Left ventricle myocardium inferior (tissue), 1 donor: Measurements from ENCODE around the gene ACSBG1. TPM values are rescaled to one million over a fixed set of nuclear protein-coding genes. Genes with fewer than 3 reads are reported as not detected.

Experiments
- DNase-seq: peaks from one replicate; pipeline ENCODE4 v3.0.0-alpha.2; 2020
- H3K27ac ChIP-seq: fragments of 200-600 bp; replicated peaks from 2 replicates; pipeline ENCODE4 v1.8.0; 2021
- H3K27me3 ChIP-seq: fragments of 200-600 bp; 2 replicates; pipeline ENCODE4 v1.8.0; 2021; ENCODE audit warnings: low read depth
- H3K36me3 ChIP-seq: fragments of 200-600 bp; 2 replicates; pipeline ENCODE4 v1.8.0; 2021
- H3K4me1 ChIP-seq: fragments of 200-600 bp; 2 replicates; pipeline ENCODE4 v1.8.0; 2021
- H3K4me3 ChIP-seq: fragments of 200-600 bp; 2 replicates; pipeline ENCODE4 v1.8.0; 2021; ENCODE audit warnings: mild to moderate bottlenecking, moderate library complexity
- H3K9me3 ChIP-seq: fragments of 200-600 bp; replicated peaks from 2 replicates; pipeline ENCODE4 v1.8.0; 2021
- CTCF ChIP-seq: fragments of 200-600 bp; IDR thresholded peaks from 2 replicates; pipeline ENCODE4 v1.8.0; 2021; ENCODE audit warnings: antibody characterized with exemption, mild to moderate bottlenecking, borderline replicate concordance
- intact Hi-C: fragments of 100-400 bp; cut with micrococcal nuclease; formaldehyde crosslinking; loops from one replicate; pipeline ENCODE4 v1.11.0; 2022
- total RNA-seq: library from RNA; stranded (reverse); fragmentation: NEBNext Ultra II Directional; extraction: Animal tissue kit (Norgen Biotek cat#: 25700); gene quantifications from one replicate; pipeline ENCODE4 v1.2.1, GENCODE V29; 2021
- donor health status: DM: no; HTN: yes; CAD: no; lungs with severe emphysema.

ACSBG1 gene
- total RNA-seq, 1 donor from 2014 or later: 0.25 TPM

GRCh38 chr15:78264304-78265136 lies 30.2 kb upstream of the ACSBG1 start, which contains the start of gene DNAJA4:
Gene DNAJA4, plus strand, starts transcription at chr15:78264562. Its CDS starts 202 bp downstream, at chr15:78264764.
- no peaks in the 10 kb centered on the region for H3K9me3 ChIP-seq
- TF ChIP-seq CTCF: peak; percentile 16
- H3K4me1 ChIP-seq: peaks cover 37% of the 10 kb centered on the region
- H3K27ac ChIP-seq: peak within 1 kb of the TSS; percentile 83
- no peaks in the 10 kb centered on the region for H3K27me3 ChIP-seq
- no peaks in the 10 kb centered on the region for H3K36me3 ChIP-seq
- intact Hi-C loops: no loop called here
- peak; percentile 69 for DNase-seq
- peak within 1 kb of the TSS; percentile 78 for H3K4me3 ChIP-seq

- no peaks in the 10 kb centered on the region for H3K27me3 ChIP-seq
- H3K4me1 ChIP-seq: peaks cover 37% of the 10 kb centered on the region
- no peak for DNase-seq
- H3K9me3 ChIP-seq: no peaks in the 10 kb centered on the region
- peak overlapping the region; percentile 83 for H3K27ac ChIP-seq
- H3K4me3 ChIP-seq: peak overlapping the region; percentile 78
- TF ChIP-seq CTCF: no peak
- intact Hi-C loops: no loop called here
- H3K36me3 ChIP-seq: no peaks in the 10 kb centered on the region
Measured at GRCh38 chr15:78263907-78264303, 29.5 kb upstream of the ACSBG1 start.

GRCh38 chr15:78263351-78263781 lies 29.0 kb upstream of the ACSBG1 start:
- no peak for TF ChIP-seq CTCF
- peaks cover 33% of the 10 kb centered on the region for H3K4me1 ChIP-seq
- intact Hi-C loops: no loop called here
- no peaks in the 10 kb centered on the region for H3K27me3 ChIP-seq
- H3K36me3 ChIP-seq: no peaks in the 10 kb centered on the region
- H3K4me3 ChIP-seq: no peak overlapping the region
- no peak overlapping the region for H3K27ac ChIP-seq
- no peak for DNase-seq
- no peaks in the 10 kb centered on the region for H3K9me3 ChIP-seq

- no peaks in the 10 kb centered on the region for H3K27me3 ChIP-seq
- no peak for DNase-seq
- intact Hi-C loops: no loop called here
Measured at GRCh38 chr15:78261062-78261461, 26.7 kb upstream of the ACSBG1 start.

GRCh38 chr15:78260489-78260888 lies 26.1 kb upstream of the ACSBG1 start:
- no peaks in the 10 kb centered on the region for H3K9me3 ChIP-seq
- no peak overlapping the region for H3K4me3 ChIP-seq
- H3K27ac ChIP-seq: no peak overlapping the region
- no peak for TF ChIP-seq CTCF
- DNase-seq: no peak
- no peaks in the 10 kb centered on the region for H3K36me3 ChIP-seq
- no peaks in the 10 kb centered on the region for H3K27me3 ChIP-seq
- intact Hi-C loops: no loop called here
- H3K4me1 ChIP-seq: peaks cover 14% of the 10 kb centered on the region

More at GRCh38 chr15:78261062-78261461, 26.7 kb upstream of the ACSBG1 start:
- H3K4me3 ChIP-seq: no peak overlapping the region
- no peaks in the 10 kb centered on the region for H3K9me3 ChIP-seq
- no peaks in the 10 kb centered on the region for H3K36me3 ChIP-seq
- TF ChIP-seq CTCF: no peak
- H3K4me1 ChIP-seq: peaks cover 14% of the 10 kb centered on the region
- no peak overlapping the region for H3K27ac ChIP-seq
